GM19023 (cell line): ENCODE measurements around the gene PTPN7.
"Not testable (repeated sequence)": the region's sequence is repeated elsewhere in the genome, so short reads cannot be mapped to it uniquely, and the experiment has no call there.

Experiments
- ATAC-seq: cut with Tn5 transposase; IDR thresholded peaks from one replicate; pipeline ENCODE4 v1.9.1; 2021; ENCODE audit warnings: mild to moderate bottlenecking, moderate library complexity; ENCODE audit not compliant: unreplicated experiment

Gene PTPN7

GRCh38 chr1:202133001-202133400 lies 27.4 kb downstream of the PTPN7 start:
- ATAC-seq: no peak

DNA sequence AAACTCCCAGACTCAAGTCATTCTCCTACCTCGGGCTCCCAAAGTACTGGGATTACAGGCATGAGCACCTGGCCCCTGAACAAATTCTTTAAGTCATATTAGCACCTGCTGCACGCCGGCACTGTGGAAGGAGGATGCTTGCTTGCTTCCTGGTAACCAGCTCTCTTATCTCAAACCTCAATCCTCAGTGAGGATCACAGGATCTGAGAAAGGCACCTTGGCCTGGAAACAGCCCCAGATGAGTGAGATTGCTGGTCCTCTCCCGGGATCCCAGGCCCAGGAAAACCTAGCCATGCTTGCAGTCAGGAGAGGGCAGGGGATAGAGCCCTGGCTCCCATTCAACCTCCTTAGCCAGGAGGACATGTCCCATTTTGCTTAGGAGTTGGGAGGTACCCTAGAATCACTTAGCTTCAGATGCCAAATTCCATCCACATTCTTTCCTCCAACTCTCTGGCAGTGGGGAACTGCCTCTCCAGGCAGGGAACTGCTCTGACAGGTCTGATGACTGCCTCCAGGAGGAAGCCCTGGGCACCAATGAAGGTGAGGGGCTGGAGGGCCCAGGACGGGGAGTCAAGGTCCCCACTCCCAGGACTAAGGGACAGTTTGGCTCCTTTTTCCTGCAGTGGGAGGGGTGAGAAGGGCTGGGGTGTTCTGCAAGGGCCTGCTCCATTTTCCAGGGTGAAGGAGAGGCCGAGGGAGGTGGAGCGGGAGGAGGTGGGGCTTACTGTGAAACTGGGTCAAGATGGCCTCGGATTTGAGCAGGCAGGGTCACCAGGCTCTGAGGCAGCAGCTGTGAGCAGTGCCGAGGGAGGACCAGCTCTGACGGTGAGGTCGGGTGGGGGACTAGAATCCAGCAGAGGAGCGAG lies 28.2 kb downstream of the PTPN7 start:
- ATAC-seq: no peak

GRCh38 chr1:202130816-202131522 lies 29.4 kb downstream of the PTPN7 start:
- ATAC-seq: no peak

- no peak for ATAC-seq
Observed at GRCh38 chr1:202130297-202130721, 30.1 kb downstream of the PTPN7 start.

DNA sequence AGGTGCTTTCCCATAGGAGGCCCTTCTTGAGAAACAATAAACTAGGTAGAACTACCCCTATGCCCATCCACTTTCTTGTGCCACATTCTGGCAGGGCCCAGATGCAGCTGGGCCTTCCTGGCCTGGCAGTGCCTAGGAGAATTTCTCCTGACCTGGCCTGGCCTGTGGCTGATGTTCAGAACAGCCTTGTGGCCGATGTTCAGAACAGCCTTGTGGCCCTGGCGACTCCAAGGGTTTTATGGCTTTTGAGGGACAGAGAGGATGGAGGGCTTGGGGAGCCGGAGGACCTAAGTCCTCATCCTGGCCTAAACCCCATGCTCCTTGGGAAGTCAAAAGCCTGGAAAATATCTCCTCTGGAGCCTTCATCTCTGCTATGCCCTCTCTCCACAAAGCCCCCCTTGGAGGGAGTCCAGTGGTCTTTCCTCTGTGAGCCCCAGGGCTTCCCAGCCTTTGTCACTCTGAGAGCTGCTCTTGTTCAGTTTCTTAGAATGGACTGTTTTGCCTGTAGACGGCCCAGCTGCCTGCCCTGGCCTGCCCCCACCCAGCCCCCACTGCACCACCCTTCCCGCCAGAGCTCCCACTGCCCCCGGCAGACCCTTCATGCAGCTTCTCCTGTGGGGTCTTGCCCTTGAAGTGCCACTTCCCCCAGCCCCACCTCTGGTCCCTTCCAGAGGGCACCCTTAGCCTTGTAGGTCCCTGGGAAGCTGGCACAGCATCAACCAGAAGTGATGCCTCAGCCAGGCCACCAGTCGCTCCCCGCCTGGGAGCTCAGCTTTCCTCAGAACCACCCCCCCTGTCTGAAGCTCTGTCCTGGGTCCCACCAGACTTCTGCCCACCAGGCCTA lies 30.7 kb downstream of the PTPN7 start:
- ATAC-seq: no peak

GRCh38 chr1:202127836-202128622 lies 32.4 kb downstream of the PTPN7 start:
- no peak for ATAC-seq

DNA sequence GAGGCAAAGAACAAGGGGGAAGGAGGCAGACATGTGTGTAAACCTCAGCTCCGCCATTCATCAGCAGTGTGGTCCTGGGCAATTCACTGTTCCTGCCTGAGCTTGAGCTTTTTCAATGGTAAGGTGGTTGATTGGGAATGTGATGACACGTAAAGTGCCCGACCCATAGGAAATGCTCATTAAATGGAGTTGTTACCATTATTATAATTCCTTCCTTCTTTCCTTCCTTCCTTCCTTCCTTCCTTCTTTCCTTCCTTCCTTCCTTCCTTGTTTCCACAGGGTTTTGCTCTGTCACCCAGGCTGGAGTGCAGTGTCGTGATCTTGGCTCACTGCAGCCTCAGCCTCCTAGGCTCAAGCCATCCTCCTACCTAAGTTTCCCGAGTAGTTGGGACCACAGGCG lies 33.3 kb downstream of the PTPN7 start:
- ATAC-seq: no peak

- no peak for ATAC-seq
Observed at GRCh38 chr1:202126426-202126825, 34.0 kb downstream of the PTPN7 start.

DNA sequence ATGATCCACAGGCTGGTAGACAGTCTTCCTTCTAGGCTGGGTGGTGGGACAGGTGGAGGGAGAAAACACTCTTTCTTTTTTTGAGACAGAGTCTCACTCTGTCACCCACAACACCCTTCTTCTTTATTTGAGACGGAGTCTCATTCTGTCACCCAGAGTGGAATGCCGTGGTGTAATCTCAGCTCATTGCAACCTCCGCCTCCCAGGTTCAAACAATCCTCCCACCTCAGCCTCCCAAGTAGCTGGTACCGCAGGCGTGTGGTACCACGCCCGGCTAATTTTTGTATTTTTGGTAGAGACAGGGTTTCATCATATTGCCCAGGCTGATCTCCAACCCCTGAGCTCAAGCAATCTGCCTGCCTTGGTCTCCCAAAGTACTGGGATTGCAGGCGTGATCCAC lies 34.8 kb downstream of the PTPN7 start:
- no peak for ATAC-seq

DNA sequence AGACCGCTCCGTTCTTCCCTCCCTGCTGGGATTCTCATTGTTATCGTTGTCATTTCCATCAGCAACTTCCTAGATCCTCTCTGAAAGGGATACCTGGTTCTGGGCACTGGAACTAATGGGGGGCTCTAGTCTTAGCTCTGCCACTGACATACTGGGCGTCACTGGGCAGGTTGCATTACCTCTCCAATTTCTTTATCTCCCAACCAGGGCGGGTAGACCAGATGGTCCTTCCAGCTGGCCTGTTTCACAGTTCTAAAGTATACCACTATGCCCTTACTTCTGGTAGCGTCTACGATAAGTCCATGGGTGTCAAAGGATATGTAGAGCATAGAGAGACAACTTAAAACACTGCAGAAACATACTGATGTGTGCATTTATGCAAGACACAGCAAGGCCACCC lies 36.3 kb downstream of the PTPN7 start:
- ATAC-seq: no peak

DNA sequence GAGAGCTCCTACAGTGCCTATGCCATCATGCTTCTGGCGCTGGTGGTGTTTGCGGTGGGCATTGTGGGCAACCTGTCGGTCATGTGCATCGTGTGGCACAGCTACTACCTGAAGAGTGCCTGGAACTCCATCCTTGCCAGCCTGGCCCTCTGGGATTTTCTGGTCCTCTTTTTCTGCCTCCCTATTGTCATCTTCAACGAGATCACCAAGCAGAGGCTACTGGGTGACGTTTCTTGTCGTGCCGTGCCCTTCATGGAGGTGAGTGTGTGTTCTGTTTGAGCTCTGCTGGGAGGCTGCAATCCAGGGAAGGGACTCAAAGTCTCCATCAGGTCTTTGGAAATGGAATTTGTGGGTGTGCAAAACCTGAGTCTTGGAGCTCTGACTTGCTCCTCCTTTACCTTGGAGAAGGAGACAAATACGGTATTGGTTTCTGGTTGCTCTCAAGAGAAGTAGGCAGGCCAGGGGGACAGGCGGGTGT lies 37.0 kb downstream of the PTPN7 start:
- ATAC-seq: no peak

GRCh38 chr1:202122639-202123335 lies 37.6 kb downstream of the PTPN7 start, which contains the start of gene GPR37L1:
GPR37L1 (plus strand) TSS chr1:202122917; CDS start chr1:202122964, 47 bp downstream.
- no peak for ATAC-seq

DNA sequence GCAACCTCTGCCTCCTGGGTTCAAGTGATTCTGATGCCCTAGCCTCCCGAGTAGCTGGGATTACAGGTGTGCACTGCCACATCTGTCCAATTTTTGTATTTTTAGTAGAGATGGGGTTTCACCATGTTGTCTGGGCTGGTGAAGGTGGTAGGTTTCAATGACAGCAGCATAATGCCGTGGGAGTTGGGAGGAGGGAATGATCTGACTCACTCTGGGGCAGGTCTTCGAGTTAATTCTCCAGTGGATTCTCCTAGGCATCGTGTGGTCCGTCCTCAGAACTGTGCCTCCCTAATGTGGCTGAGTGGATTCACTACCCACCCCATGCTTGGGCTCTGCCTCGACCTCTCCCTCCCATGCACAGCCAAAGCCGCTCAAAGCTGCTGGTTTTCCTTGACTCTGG lies 39.4 kb downstream of the PTPN7 start:
- no peak for ATAC-seq

GRCh38 chr1:202117898-202118371 lies 42.5 kb downstream of the PTPN7 start:
- no peak for ATAC-seq

GRCh38 chr1:202116287-202116686 lies 44.1 kb downstream of the PTPN7 start:
- ATAC-seq: no peak

DNA sequence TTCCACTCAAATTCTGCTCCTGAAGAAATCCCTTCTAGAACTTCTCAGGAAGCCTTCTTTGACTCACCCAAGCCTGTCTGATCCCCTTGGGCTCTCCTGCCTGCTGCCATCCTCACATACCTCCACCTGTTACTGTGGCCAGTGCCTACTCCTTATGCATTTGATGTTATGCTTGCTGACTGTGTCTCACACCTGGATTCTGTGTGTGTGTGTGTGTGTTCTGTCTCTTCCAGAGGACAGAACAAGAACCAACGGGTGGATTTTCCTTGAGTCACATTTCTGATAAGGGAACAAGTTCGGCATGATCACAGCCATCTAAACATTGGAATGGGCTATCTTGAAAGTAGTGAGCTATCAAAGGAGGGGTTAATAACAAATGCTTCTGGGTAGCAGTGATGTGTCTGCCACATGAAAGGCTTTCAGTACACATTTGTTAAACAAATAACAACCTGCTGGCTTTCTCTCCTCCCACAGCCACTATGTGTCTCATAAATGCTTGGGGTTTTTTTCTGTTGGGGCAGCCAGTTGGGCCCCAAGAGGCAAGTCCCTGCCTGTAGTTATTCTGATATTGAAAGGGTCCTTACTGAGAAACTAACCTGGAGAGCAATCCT lies 46.6 kb downstream of the PTPN7 start:
- ATAC-seq: peak; percentile 71

- no peak for ATAC-seq
Observed at GRCh38 chr1:202112859-202113689, 47.3 kb downstream of the PTPN7 start.

- ATAC-seq: not testable (repeated sequence)
Observed at GRCh38 chr1:202111589-202111988, 48.8 kb downstream of the PTPN7 start.
